AG04449 (cell line): Measurements from ENCODE around the gene U2AF2.

ENCODE experiments used
- CTCF ChIA-PET: fragments of 350-600 bp; formaldehyde crosslinking; extraction: SDS; loops from one replicate; lab custom pipeline; 2021; ENCODE audit warnings: antibody characterized with exemption; lab: Yijun Ruan, JAX
- POLR2A ChIA-PET: fragments of 400-600, 350-600 bp; formaldehyde crosslinking; extraction: SDS; loops from one replicate; lab custom pipeline; 2020; ENCODE audit warnings: antibody characterized with exemption, inconsistent platforms; lab: Yijun Ruan, JAX
- DNase-seq: peaks from one replicate; pipeline ENCODE4 v3.0.0-alpha.2; 2010; ENCODE audit warnings: low read depth, low spot score
- H3K4me3 ChIP-seq: 2 replicates; pipeline ENCODE4 v1.5.1; 2011; ENCODE audit warnings: low read depth, mild to moderate bottlenecking, control low read depth, low read length
- CTCF ChIP-seq: IDR thresholded peaks from one replicate; pipeline ENCODE4 v1.5.1; 2011; ENCODE audit warnings: mild to moderate bottlenecking, moderate library complexity, low read length, control low read depth, inconsistent platforms; ENCODE audit not compliant: insufficient read depth; ENCODE audit errors: missing control alignments

The U2AF2 gene

GRCh38 chr19:55623130-55623529 lies 31.7 kb upstream of the U2AF2 start:
- no peak for TF ChIP-seq CTCF
- ChIA-PET POLR2A (no interaction called here), CTCF (interaction anchor here (1.3 to 7.6 kb wide), 6 partner anchors 11 to 118 kb away, joined by 3 to 74 read pairs (median 21); partner anchors contain the start of gene ZNF865)
- H3K4me3 ChIP-seq = no peak overlapping the region
- DNase-seq = no peak

- TF ChIP-seq CTCF = no peak
- ChIA-PET POLR2A (no interaction called here), CTCF (interaction anchor here (1.3 to 7.6 kb wide), 7 partner anchors 11 to 483 kb away, joined by 3 to 74 read pairs (median 19); partner anchors contain the start of gene ZNF865)
- DNase-seq = no peak
- H3K4me3 ChIP-seq = peak overlapping the region; percentile 32
Measured at GRCh38 chr19:55623561-55623960, 31.3 kb upstream of the U2AF2 start.

GRCh38 chr19:55624109-55625003 lies 30.5 kb upstream of the U2AF2 start, which contains the start of gene ZNF784:
Gene ZNF784, minus strand, starts transcription at chr19:55624566. Its CDS starts 5 bp downstream, at chr19:55624561.
- ChIA-PET POLR2A (interaction anchor here (0.6 to 1.6 kb wide), 10 partner anchors 10 to 409 kb away, joined by 3 to 6 read pairs (median 4); partner anchors contain the start of genes FIZ1, ZNF581 and ZNF865), CTCF (interaction anchor here (1.1 to 7.6 kb wide), 9 partner anchors 11 to 484 kb away, joined by 3 to 74 read pairs (median 18); partner anchors contain the start of gene ZNF865)
- H3K4me3 ChIP-seq = peak within 1 kb of the TSS; percentile 78
- DNase-seq = no peak
- no peak for TF ChIP-seq CTCF

- no peak for TF ChIP-seq CTCF
- no peak for DNase-seq
- H3K4me3 ChIP-seq = peak overlapping the region; percentile 78
- CTCF ChIA-PET = interaction anchor here (0.6 to 7.6 kb wide), 11 partner anchors 10 to 484 kb away, joined by 3 to 74 read pairs (median 10); partner anchors contain the start of gene ZNF865
- POLR2A ChIA-PET = interaction anchor here (0.6 to 1.6 kb wide), 9 partner anchors 10 to 409 kb away, joined by 3 to 6 read pairs (median 4); partner anchors contain the start of genes FIZ1, ZNF581 and ZNF865
Measured at GRCh38 chr19:55625004-55625326, 29.9 kb upstream of the U2AF2 start.

- H3K4me3 ChIP-seq = no peak overlapping the region
- CTCF ChIA-PET = interaction anchor here (0.7 to 7.6 kb wide), 9 partner anchors 9 to 486 kb away, joined by 3 to 74 read pairs (median 18); partner anchors contain the start of gene ZNF865
- POLR2A ChIA-PET = no interaction called here
- no peak for TF ChIP-seq CTCF
- no peak for DNase-seq
Measured at GRCh38 chr19:55626350-55626749, 28.5 kb upstream of the U2AF2 start.
